Cardiac septum (tissue), 1 donor: ENCODE results near the gene KCNMA1. TPM values are rescaled to one million over a fixed set of nuclear protein-coding genes. Genes with fewer than 3 reads are reported as not detected.

Experiments used
- DNase-seq: peaks from one replicate; pipeline ENCODE4 v3.0.0-alpha.2; 2020; ENCODE audit warnings: low spot score
- intact Hi-C: fragments of 100-400 bp; cut with DNase I; formaldehyde crosslinking; loops from one replicate; pipeline ENCODE4 v1.14.0; 2022
- total RNA-seq: library from RNA; stranded (reverse); fragmentation: NEBNext Ultra II Directional; extraction: Animal tissue kit (Norgen Biotek cat#: 25700); gene quantifications from one replicate; pipeline ENCODE4 v1.2.1, GENCODE V29; 2021
- donor health status: DM: no; HTN: no; CAD: no.

Gene KCNMA1
- total RNA-seq, 1 donor from 2014 or later: 2.0 TPM

GRCh38 chr10:76881477-76882220 is 756.0 kb downstream of the KCNMA1 start:
- intact Hi-C loops: no loop called here

GRCh38 chr10:76880931-76881330 is 756.7 kb downstream of the KCNMA1 start:
- no peak for DNase-seq
- intact Hi-C loops: no loop called here

More at GRCh38 chr10:76881477-76882220, 756.0 kb downstream of the KCNMA1 start:
- DNase-seq: no peak

DNA sequence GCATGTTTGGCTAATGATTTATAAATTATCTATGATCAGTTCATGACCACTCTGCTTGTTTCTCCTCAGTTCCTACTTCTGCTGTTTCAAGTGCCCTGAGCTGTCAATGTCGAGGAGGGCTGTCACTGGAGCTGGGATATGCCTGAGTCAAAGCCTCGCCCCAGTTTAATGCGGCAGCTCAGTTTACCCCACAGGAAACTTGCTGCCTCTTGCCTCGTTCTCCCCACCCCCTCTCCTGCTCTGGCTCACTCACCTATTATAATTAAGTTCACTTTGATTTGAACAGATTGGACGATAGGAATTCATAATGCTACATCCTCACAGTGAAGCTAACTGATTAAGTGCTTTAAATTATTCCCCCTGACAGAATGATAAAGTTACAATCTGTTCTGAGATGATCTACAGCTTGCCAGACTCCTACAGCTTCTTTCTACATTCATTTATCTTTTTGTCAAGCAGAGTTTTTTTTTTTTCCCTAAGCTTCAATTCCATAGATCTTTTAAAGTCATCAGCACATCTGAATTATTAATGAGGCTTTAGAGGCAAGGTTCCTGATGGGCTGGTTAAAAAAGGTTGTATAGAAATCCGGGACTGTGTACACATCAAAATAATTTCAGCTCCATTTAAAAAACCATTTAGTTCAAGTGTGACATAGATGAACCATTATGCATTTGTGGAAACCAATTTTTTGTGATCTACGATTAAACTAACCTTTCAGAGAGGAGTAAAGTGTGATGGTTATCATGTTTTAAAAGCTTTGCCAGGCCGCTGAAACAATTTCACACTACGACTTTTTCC is 758.3 kb downstream of the KCNMA1 start:
- intact Hi-C loops: no loop called here
- DNase-seq: no peak

DNA sequence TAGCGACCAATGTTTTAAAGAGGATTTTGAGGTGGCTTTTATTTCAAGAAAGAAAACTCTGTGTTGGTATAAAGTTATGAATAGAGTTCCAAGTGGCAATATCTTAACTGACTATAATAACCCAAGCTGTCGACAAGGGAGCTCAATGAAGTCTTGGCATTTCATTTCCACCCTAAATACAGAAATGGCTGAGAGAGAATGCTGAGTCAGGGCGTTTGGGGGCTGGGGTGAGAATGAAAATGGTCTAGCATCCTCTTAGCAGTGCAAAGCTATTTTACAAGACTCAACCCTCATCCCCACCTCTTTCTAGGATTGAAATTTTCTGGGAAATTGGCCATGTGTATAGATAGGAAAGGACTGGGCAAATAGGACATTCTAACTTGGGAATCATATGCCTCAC is 759.1 kb downstream of the KCNMA1 start:
- DNase-seq: no peak
- intact Hi-C loops: no loop called here

GRCh38 chr10:76874896-76875295 is 762.7 kb downstream of the KCNMA1 start:
- intact Hi-C loops: no loop called here
- DNase-seq: no peak

GRCh38 chr10:76874176-76874575 is 763.4 kb downstream of the KCNMA1 start:
- DNase-seq: no peak
- intact Hi-C loops: no loop called here

DNA sequence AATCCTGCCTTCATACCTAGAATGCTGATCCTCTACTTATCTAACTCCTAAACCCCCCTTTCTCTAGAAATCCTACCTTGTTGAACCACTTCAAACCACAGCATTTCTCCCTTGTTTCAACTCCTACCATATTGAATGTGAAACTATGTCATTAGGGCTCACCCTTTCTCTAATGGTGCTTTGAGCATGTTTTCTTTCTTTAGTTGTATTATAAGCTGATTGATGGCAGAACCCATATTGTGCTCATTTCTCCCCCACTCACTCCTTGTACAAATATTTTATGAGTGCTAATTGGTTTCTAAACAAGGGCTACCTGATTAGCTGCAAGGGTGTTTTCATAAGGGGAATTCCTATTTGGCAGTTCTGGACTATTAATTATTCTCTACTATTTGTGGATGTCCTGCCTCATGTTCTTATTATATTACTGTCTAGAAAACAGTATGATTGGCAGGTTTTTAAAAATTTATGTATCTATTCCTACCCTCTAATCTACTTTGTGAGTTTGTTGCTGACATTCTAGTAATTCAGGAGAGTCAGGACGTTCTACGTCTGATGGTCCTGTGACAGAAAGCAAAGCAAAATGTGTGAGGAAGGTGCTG is 765.8 kb downstream of the KCNMA1 start:
- DNase-seq: no peak
- intact Hi-C loops: no loop called here

GRCh38 chr10:76869931-76870330 is 767.7 kb downstream of the KCNMA1 start:
- no peak for DNase-seq
- intact Hi-C loops: no loop called here

GRCh38 chr10:76868098-76868977 is 769.3 kb downstream of the KCNMA1 start:
- no peak for DNase-seq
- intact Hi-C loops: no loop called here

- intact Hi-C loops: no loop called here
- DNase-seq: no peak
These were observed 770.6 kb downstream of the KCNMA1 start for GRCh38 chr10:76866841-76867586.

- DNase-seq: no peak
- intact Hi-C loops: no loop called here
These were observed 772.7 kb downstream of the KCNMA1 start for GRCh38 chr10:76864922-76865321.

DNA sequence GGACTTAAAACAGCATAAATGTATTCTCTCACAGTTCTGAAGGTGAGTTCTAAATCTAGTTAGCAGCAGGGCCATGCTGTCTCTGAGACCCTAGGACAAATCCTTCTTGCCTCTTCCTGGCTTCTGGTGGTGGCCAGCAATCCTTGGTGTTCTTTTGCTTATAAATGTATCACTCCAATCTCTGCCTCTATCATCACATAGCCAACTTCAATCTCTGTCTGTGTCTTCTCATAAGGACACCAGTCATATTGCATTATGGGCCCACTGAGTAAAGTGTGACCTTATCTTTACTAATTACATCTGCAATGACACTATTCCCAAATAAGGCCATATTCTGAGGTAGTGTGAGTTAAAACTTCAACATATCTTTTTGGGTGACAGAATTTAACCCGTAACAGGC is 778.9 kb downstream of the KCNMA1 start:
- intact Hi-C loops: no loop called here
- DNase-seq: no peak

- DNase-seq: no peak
These were observed 796.8 kb downstream of the KCNMA1 start for GRCh38 chr10:76840802-76841201.

DNA sequence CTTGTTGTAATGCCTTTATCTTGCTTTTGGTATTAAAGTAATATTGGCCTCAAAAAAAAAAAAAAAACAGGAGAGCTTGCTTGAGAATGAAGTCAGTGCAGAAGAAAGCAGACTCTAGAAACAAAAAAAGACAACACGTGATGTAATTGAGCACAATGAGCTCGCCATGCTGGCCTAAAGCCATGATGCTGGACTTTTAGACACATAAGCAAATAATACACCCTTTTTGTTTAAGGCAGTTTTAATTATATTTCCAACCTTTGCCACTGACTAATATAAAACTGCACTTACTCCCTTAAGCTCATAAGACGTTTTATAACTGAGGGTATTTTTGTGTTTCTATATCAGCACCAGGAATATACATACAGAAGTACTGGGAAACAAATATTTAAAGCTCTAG is 798.3 kb downstream of the KCNMA1 start:
- intact Hi-C loops: no loop called here
- no peak for DNase-seq

More at GRCh38 chr10:76840802-76841201, 796.8 kb downstream of the KCNMA1 start:
- intact Hi-C loops: no loop called here

DNA sequence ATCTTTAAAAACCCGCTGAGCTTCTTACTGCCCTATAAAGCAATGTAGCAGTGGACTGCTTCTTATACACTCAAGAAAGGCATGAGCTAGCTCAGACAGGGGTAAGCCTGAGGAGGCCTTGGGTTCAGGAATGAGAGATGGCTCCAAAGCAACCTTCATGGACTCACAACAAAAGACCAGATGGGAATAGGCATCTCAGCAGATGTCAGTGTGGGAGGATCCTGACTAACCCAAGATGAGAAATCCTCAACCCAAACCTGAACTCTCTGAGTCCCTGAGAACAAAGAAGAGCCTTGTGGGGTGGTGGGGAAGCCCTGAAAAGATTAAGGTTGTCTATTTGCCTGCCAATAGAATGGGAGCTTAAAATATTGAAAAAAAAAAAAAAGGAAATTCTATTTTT is 807.4 kb downstream of the KCNMA1 start:
- intact Hi-C loops: no loop called here

DNA sequence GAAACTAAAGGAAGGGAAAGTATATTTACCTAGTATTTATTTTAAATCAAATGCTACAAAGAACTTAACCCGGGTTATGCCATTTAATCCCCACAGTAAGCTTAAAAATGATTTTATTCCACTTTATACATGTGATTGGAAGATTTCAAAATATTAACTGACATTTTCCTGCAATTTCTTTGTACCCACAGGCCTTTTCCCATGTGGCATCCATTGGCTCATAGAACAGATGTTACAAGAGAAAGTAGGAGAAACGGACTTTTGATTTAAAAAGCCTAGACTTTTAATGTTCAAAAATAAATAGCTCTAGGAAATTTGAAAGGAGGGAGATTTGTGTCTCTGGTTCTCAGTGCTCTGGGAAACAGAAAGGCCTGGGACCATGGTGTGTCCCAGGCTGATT is 807.9 kb downstream of the KCNMA1 start:
- no peak for DNase-seq
- intact Hi-C loops: no loop called here

More for the DNA sequence above, 807.4 kb downstream of the KCNMA1 start:
- DNase-seq: no peak
